K562 (cell line): ENCODE data around the gene TAC3. TPM values are rescaled to one million over a fixed set of nuclear protein-coding genes. Genes with fewer than 3 reads are reported as not detected.

ENCODE experiments used
- ATAC-seq: fragments of 200-7000 bp; cut with Tn5 transposase; 3 replicates; pipeline ENCODE4 v1.9.1; 2020; ENCODE audit warnings: moderate library complexity
- BruUV-seq: library from RNA; stranded (reverse); fragments of 400-500 nt; replicated peaks from 2 replicates; lab custom pipeline; 2021; lab: Mats Ljungman, UMichigan
- CTCF ChIA-PET: fragments of 300-600 bp; formaldehyde crosslinking; extraction: SDS; loops from one replicate; lab custom pipeline; 2021; ENCODE audit warnings: low intra/inter-chr PET ratio; lab: Yijun Ruan, JAX
- POLR2A ChIA-PET: fragments of 300-600, 350-650 bp; sonication (Branson Sonifier 250); formaldehyde crosslinking; extraction: SDS; loops from one replicate; lab custom pipeline; 2021; ENCODE audit warnings: antibody characterized with exemption, inconsistent platforms; lab: Yijun Ruan, JAX
- DNase-seq, 4 experiments: peaks; one replicate each; pipeline versions ENCODE4 v3.0.0 to v3.0.0-alpha.2; 2011 to 2018; ENCODE audit warnings: low spot score in 3 of 4, mixed read lengths in 3 of 4; ENCODE audit errors: extremely low read depth in 1 of 4
- FAIRE-seq: peaks from 2 replicates; lab custom pipeline; 2011; peaks lifted over from hg19 to GRCh38; lab: Jason Lieb, UNC
- H2AFZ ChIP-seq: 2 replicates; pipeline ENCODE4 v1.6.0; 2011; ENCODE audit warnings: low read depth, low read length, control low read depth, inconsistent platforms
- H3K27ac ChIP-seq: fragments of 200-600 bp; 3 replicates; pipeline ENCODE4 v1.8.0; 2011; ENCODE audit warnings: low read depth, mild to moderate bottlenecking, control low read depth, inconsistent platforms, low read length, moderate library complexity, mixed read lengths; ENCODE audit errors: extremely low read depth
- H3K27me3 ChIP-seq, 2 experiments: fragments of 300-600 bp in 1 of 2; 2 replicates in 1 of 2; 3 replicates in 1 of 2; pipeline versions ENCODE4 v1.6.0 to v1.8.0; 2011; ENCODE audit warnings: inconsistent platforms in 2 of 2, low read length in 2 of 2, mild to moderate bottlenecking in 1 of 2, mixed read lengths in 1 of 2, moderate library complexity in 1 of 2; ENCODE audit not compliant: control insufficient read depth in 2 of 2, insufficient read depth in 2 of 2
- H3K36me3 ChIP-seq: fragments of 300-600 bp; 3 replicates; pipeline ENCODE4 v1.8.0; 2011; ENCODE audit warnings: mild to moderate bottlenecking, low read length, inconsistent platforms; ENCODE audit not compliant: control insufficient read depth, insufficient read depth
- H3K4me1 ChIP-seq, 2 experiments: fragments of 200-600 bp in 1 of 2; replicated peaks in 1 of 2; 2 replicates in 1 of 2; 3 replicates in 1 of 2; pipeline versions ENCODE4 v1.5.1 to v1.8.0; 2011; ENCODE audit warnings: inconsistent platforms in 2 of 2, low read length in 2 of 2, mild to moderate bottlenecking in 1 of 2, mixed read lengths in 1 of 2, moderate library complexity in 1 of 2; ENCODE audit not compliant: control insufficient read depth in 2 of 2, insufficient read depth in 2 of 2
- H3K4me2 ChIP-seq: 2 replicates; pipeline ENCODE4 v1.6.1; 2011; ENCODE audit warnings: low read length, control low read depth, inconsistent platforms, mixed read lengths; ENCODE audit not compliant: insufficient read depth
- H3K4me3 ChIP-seq: fragments of 200-600 bp; sonication (generic), shearing (Covaris generic); 2 replicates; pipeline ENCODE4 v1.5.1; 2016; ENCODE audit warnings: control low read depth, inconsistent platforms
- H3K79me2 ChIP-seq: fragments of 200-600 bp; 3 replicates; pipeline ENCODE4 v1.8.0; 2011; ENCODE audit warnings: low read length, inconsistent platforms; ENCODE audit not compliant: control insufficient read depth, insufficient read depth
- H3K9ac ChIP-seq, 2 experiments: 2 replicates each; pipeline versions ENCODE4 v1.6.0 to v1.6.1; 2011; ENCODE audit warnings: low read depth in 2 of 2, low read length in 2 of 2, control low read depth in 1 of 2, inconsistent platforms in 1 of 2, mild to moderate bottlenecking in 1 of 2, mixed read lengths in 1 of 2; ENCODE audit not compliant: insufficient read depth in 1 of 2
- H3K9me1 ChIP-seq: one replicate; pipeline ENCODE4 v1.6.0; 2011; ENCODE audit warnings: inconsistent platforms, mild to moderate bottlenecking, low read length, moderate library complexity; ENCODE audit not compliant: control insufficient read depth, insufficient read depth
- H3K9me3 ChIP-seq: replicated peaks from 2 replicates; pipeline ENCODE4 v1.5.1; 2011; ENCODE audit warnings: low read depth, low read length, inconsistent platforms; ENCODE audit not compliant: control insufficient read depth, insufficient read depth
- H4K20me1 ChIP-seq: replicated peaks from 2 replicates; pipeline ENCODE4 v1.6.1; 2011; ENCODE audit warnings: low read length, inconsistent platforms, mixed read lengths; ENCODE audit not compliant: control insufficient read depth, insufficient read depth
- ARHGAP35 ChIP-seq: fragments of 450-650 bp; IDR thresholded peaks from 2 replicates; pipeline ENCODE4 v1.6.1; 2018; ENCODE audit not compliant: partially characterized antibody
- BCOR ChIP-seq: fragments of 450-650 bp; IDR thresholded peaks from 2 replicates; pipeline ENCODE4 v1.6.1; 2016
- ETV5 ChIP-seq: sonication (generic); formaldehyde crosslinking; IDR thresholded peaks from 2 replicates; pipeline ENCODE4 v1.4.0; 2020; ENCODE audit warnings: low read depth, mild to moderate bottlenecking, missing genetic modification reagents
- FOS ChIP-seq: IDR thresholded peaks from 3 replicates; pipeline ENCODE4 v1.6.1; 2011; ENCODE audit not compliant: insufficient read length; ENCODE audit errors: extremely low read depth
- FUS ChIP-seq: fragments of 200-400 bp; formaldehyde crosslinking; optimal IDR thresholded peaks from 2 replicates; pipeline ENCODE3; 2017; ENCODE audit warnings: low read depth, low read length
- KDM5B ChIP-seq: fragments of 200-600 bp; sonication (generic); IDR thresholded peaks from 2 replicates; pipeline ENCODE4 v1.6.1; 2012; ENCODE audit warnings: low read depth, mild to moderate bottlenecking, moderate library complexity, low read length, control low read depth, inconsistent platforms; ENCODE audit not compliant: insufficient replicate concordance
- KLF13 ChIP-seq: fragments of 450-650 bp; IDR thresholded peaks from 2 replicates; pipeline ENCODE4 v1.6.1; 2016; ENCODE audit warnings: missing genetic modification characterization, low read depth, mild to moderate bottlenecking, missing compliant biosample characterization, moderate library complexity, borderline replicate concordance
- MBD2 ChIP-seq: sonication (generic); IDR thresholded peaks from 2 replicates; pipeline ENCODE4 v1.6.1; 2016; ENCODE audit warnings: low read depth, borderline replicate concordance
- NELFE ChIP-seq: IDR thresholded peaks from 2 replicates; pipeline ENCODE4 v1.6.1; 2011; ENCODE audit warnings: mild to moderate bottlenecking; ENCODE audit not compliant: insufficient read depth, insufficient read length
- NFIC ChIP-seq: fragments of 450-650 bp; IDR thresholded peaks from 2 replicates; pipeline ENCODE4 v1.6.1; 2017; ENCODE audit warnings: mild to moderate bottlenecking, inconsistent platforms
- SIN3A ChIP-seq, 2 experiments: fragments of 150-350 bp in 1 of 2; IDR thresholded peaks; 2 replicates each; pipeline ENCODE4 v1.6.1; 2011 to 2016; ENCODE audit warnings: borderline replicate concordance in 2 of 2, low read depth in 2 of 2, low read length in 2 of 2, mild to moderate bottlenecking in 2 of 2, moderate library complexity in 2 of 2; ENCODE audit not compliant: control insufficient read depth in 1 of 2
- SRSF7 ChIP-seq: fragments of 200-400 bp; formaldehyde crosslinking; optimal IDR thresholded peaks from 2 replicates; pipeline ENCODE3; 2017; ENCODE audit warnings: mild to moderate bottlenecking, low read depth, low read length
- STAG1 ChIP-seq: sonication (generic); formaldehyde crosslinking; IDR thresholded peaks from 2 replicates; pipeline ENCODE4 v1.5.0; 2020; ENCODE audit warnings: missing genetic modification reagents, borderline replicate concordance
- TAF1 ChIP-seq: IDR thresholded peaks from 2 replicates; pipeline ENCODE4 v1.6.1; 2011; ENCODE audit warnings: mild to moderate bottlenecking, low read length, moderate library complexity; ENCODE audit not compliant: insufficient read depth, control insufficient read depth, severe bottlenecking; ENCODE audit errors: extremely low read depth
- TAF7 ChIP-seq: fragments of 450-650 bp; IDR thresholded peaks from 2 replicates; pipeline ENCODE4 v1.6.1; 2016; ENCODE audit warnings: missing genetic modification characterization, missing compliant biosample characterization
- TOE1 ChIP-seq, 2 experiments: fragments of 450-650 bp in 1 of 2; sonication (generic) in 1 of 2; formaldehyde crosslinking in 1 of 2; IDR thresholded peaks; 2 replicates each; pipeline versions ENCODE4 v1.7.1 to v1.8.0; 2016 to 2022; ENCODE audit warnings: borderline replicate concordance in 2 of 2, mild to moderate bottlenecking in 2 of 2, antibody characterized with exemption in 1 of 2, inconsistent platforms in 1 of 2, low read depth in 1 of 2, missing genetic modification reagents in 1 of 2, moderate library complexity in 1 of 2
- YY1 ChIP-seq, 3 experiments: IDR thresholded peaks; 2 replicates each; pipeline ENCODE4 v1.6.1; 2011; ENCODE audit warnings: low read length in 2 of 3, mild to moderate bottlenecking in 2 of 3, moderate library complexity in 2 of 3, borderline replicate concordance in 1 of 3, control low read depth in 1 of 3, low read depth in 1 of 3; ENCODE audit not compliant: insufficient read depth in 3 of 3, insufficient replicate concordance in 2 of 3, control insufficient read depth in 1 of 3, insufficient read length in 1 of 3; ENCODE audit errors: extremely low read depth in 1 of 3
- ZNF253 ChIP-seq: fragments of 250-450 bp; sonication (Bioruptor Pico); conservative IDR thresholded peaks from 2 replicates; pipeline ENCODE4 v1.6.1; 2021; ENCODE audit warnings: mild to moderate bottlenecking
- ZNF274 ChIP-seq: IDR thresholded peaks from 2 replicates; pipeline ENCODE4 v1.6.1; 2011; ENCODE audit warnings: low read depth, mild to moderate bottlenecking, low read length, moderate library complexity, borderline replicate concordance
- WGBS: fragments of 100-300 bp; shearing (Covaris generic); methylation state at CpG from one replicate; pipeline ENCODE4 v1.1.6; 2016; ENCODE audit warnings: low coverage, mixed read lengths; ENCODE audit not compliant: insufficient coverage; ENCODE audit errors: missing lambda C conversion rate; 5-methylcytosine and 5-hydroxymethylcytosine counted together
- in situ Hi-C: fragments of 300-500 bp; cut with MboI; formaldehyde crosslinking; loops from 4 replicates; pipeline ENCODE4 v1.15.0; 2018; ENCODE audit warnings: inconsistent platforms, mixed read lengths
- intact Hi-C: fragments of 100-400 bp; cut with micrococcal nuclease; formaldehyde crosslinking; loops from 2 replicates; pipeline ENCODE4 v1.14.2; 2022
- polyA plus RNA-seq, 8 experiments: library from polyadenylated mRNA; depleted of rRNA in 4 of 8; stranded (reverse) in 5 of 8; unstranded in 3 of 8; fragments of >200 nt; fragmentation: Nextera tagmentation in 2 of 8; fragmentation: Illumina TruSeq in 1 of 8; extraction: Ambion mirVana in 2 of 8; extraction: Trizol in 1 of 8; gene quantifications; 2 replicates each; pipeline versions ENCODE4 v1.2.1 to v1.2.3, GENCODE V29; 2011 to 2014; ENCODE audit warnings: inconsistent platforms in 1 of 8, missing spikeins in 1 of 8
- total RNA-seq, 7 experiments: library from RNA; depleted of rRNA in 6 of 7; stranded (reverse); fragments of >200 nt in 6 of 7; fragmentation: Illumina TruSeq in 2 of 7; extraction: Trizol in 2 of 7; gene quantifications; 2 replicates each; pipeline versions ENCODE4 v1.2.1 to v1.2.3, GENCODE V29; 2011 to 2021; ENCODE audit warnings: low replicate concordance in 1 of 7

Gene TAC3
- total and polyA plus RNA-seq, 9 of the 15 experiments (the other 6 are each of a cell fraction or from before 2014, with no cell fraction given): 0.29 to 2.8 (median 1.4) TPM

DNA sequence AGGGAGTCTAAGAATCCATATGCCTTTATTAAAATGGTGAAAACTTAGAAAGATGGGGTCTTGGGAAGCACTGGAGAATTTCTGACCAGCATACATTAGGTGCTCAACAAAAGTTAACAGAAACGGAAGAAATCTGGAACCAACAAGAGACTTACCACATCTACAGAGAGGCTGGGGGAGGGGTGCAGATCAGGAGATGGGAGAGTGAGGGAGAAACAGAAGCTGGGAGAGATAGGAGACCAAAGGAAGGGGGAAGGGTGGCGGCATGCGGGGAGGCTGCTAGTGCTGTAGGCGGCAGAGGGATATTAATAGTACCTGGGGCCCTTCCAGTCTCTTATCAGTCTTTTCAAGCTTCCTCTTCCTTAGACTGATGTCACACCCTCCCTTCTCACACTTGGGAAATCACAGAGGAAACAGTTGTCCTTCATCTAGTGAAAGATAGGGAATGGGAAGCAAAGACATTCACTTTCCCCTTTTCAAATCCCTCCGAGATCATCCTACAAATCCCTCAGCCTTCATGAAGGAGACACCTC, 28.1 kb downstream of the TAC3 start:
- no TSS peak for BruUV-seq
- FAIRE-seq (peak; percentile 91), ATAC-seq (peak; percentile 87), DNase-seq (peak; percentile 92 to 97 (median 94))
- ChIA-PET CTCF (interaction anchor here (0.6 to 1.7 kb wide), 7 partner anchors 13 to 231 kb away, joined by 3 to 8 read pairs (median 3); no protein-coding TSS in a partner anchor), POLR2A (interaction anchor here (0.7 to 2.1 kb wide), 9 partner anchors 13 to 487 kb away, joined by 3 to 10 read pairs (median 4); partner anchors contain the start of genes STAT6 and TAC3)
- Histone ChIP-seq H3K36me3 (no peaks in the 10 kb centered on the region), H3K27me3 (no peaks in the 10 kb centered on the region), H2AFZ (peak overlapping the region; percentile 64; the same call in 1 of the 2 replicates), H3K9me3 (no peaks in the 10 kb centered on the region), H3K9ac (peak overlapping the region in 1 of 2 experiments; percentile 35; a peak in 1 of 4 replicates), H3K9me1 (no peaks in the 10 kb centered on the region), H4K20me1 (no peaks in the 10 kb centered on the region), H3K79me2 (no peaks in the 10 kb centered on the region), H3K4me3 (peak overlapping the region; percentile 3; the same call in 1 of the 2 replicates), H3K27ac (peak overlapping the region; percentile 62), H3K4me2 (peak overlapping the region; percentile 78), H3K4me1 (peaks cover 29 to 54% of the 10 kb centered on the region in 2 experiments)
- intact Hi-C loops (loop anchor here (1.0 to 5.0 kb wide), 4 partner anchors 13 to 231 kb away; partner anchors contain the start of genes SDR9C7 and ZBTB39), in situ Hi-C loops (loop anchor here (5.0 kb wide), 1 partner anchor 41 kb away; no protein-coding TSS in a partner anchor)
- 0% methylated on average over 5 of the region's 5 CpGs for WGBS
- peak; percentile 78 for TF ChIP-seq MBD2
- no peak for TF ChIP-seq FUS
- TF ChIP-seq KLF13 (tag): peak; percentile 27; the same call in 1 of the 2 replicates
- TF ChIP-seq STAG1 (CRISPR knock-in tag): no peak
- no peak for TF ChIP-seq SRSF7
- no peak for TF ChIP-seq NELFE
- TF ChIP-seq ETV5 (CRISPR knock-in tag): peak; percentile 95
- no peak for TF ChIP-seq SIN3A (IDR thresholded peaks at IDR 0.05; ENCODE audit: borderline replicate concordance in 2 of 2, control insufficient read depth in 1 of 2, low read depth in 2 of 2, low read length in 2 of 2)
- TF ChIP-seq KDM5B: no peak
- peak; percentile 98 for TF ChIP-seq BCOR
- peak; percentile 76; the same call in 1 of the 2 replicates for TF ChIP-seq ZNF274
- peak; percentile 37 for TF ChIP-seq TAF1
- no peak for TF ChIP-seq ARHGAP35
- peak; percentile 82 for TF ChIP-seq TOE1 (IDR thresholded peaks at IDR 0.05; ENCODE audit: borderline replicate concordance)
- no peak for TF ChIP-seq TOE1 (CRISPR knock-in tag; IDR thresholded peaks at IDR 0.05; ENCODE audit: borderline replicate concordance, low read depth)
- no peak for TF ChIP-seq TAF7
- TF ChIP-seq FOS: no peak
- TF ChIP-seq YY1 (IDR thresholded peaks at IDR 0.05; ENCODE audit: borderline replicate concordance in 1 of 3, control insufficient read depth in 1 of 3, extremely low read depth in 1 of 3, insufficient read depth in 3 of 3, insufficient read length in 1 of 3, insufficient replicate concordance in 2 of 3, low read depth in 1 of 3, low read length in 2 of 3): no peak
- no peak for TF ChIP-seq ZNF253 (CRISPR knock-in tag)
- TF ChIP-seq NFIC: peak; percentile 95
